HG03342 (cell line): ENCODE measurements around the gene DENND2C.
"Not testable (repeated sequence)": the region's sequence is repeated elsewhere in the genome, so short reads cannot be mapped to it uniquely, and the experiment has no call there.

Source experiments
- ATAC-seq: cut with Tn5 transposase; IDR thresholded peaks from one replicate; pipeline ENCODE4 v1.9.1; 2021; ENCODE audit warnings: mild to moderate bottlenecking, moderate library complexity; ENCODE audit not compliant: unreplicated experiment

DENND2C gene

GRCh38 chr1:114607223-114607622 lies 62.6 kb downstream of the DENND2C start:
- no peak for ATAC-seq

- no peak for ATAC-seq
These were observed 71.9 kb downstream of the DENND2C start for GRCh38 chr1:114597949-114598348.

GRCh38 chr1:114595602-114596001 lies 74.2 kb downstream of the DENND2C start:
- ATAC-seq = no peak

GRCh38 chr1:114594046-114594445 lies 75.8 kb downstream of the DENND2C start:
- no peak for ATAC-seq

- ATAC-seq = no peak
These were observed 80.7 kb downstream of the DENND2C start for GRCh38 chr1:114589122-114589521.

- ATAC-seq = no peak
These were observed 81.6 kb downstream of the DENND2C start for GRCh38 chr1:114588196-114588689.

GRCh38 chr1:114587203-114587991 lies 82.5 kb downstream of the DENND2C start:
- ATAC-seq = no peak

- ATAC-seq = no peak
These were observed 83.3 kb downstream of the DENND2C start for GRCh38 chr1:114586513-114587047.

GRCh38 chr1:114585231-114585630 lies 84.6 kb downstream of the DENND2C start:
- ATAC-seq = no peak

GRCh38 chr1:114581335-114582287 lies 88.2 kb downstream of the DENND2C start, which contains the start of gene BCAS2:
Gene BCAS2, minus strand, starts transcription at chr1:114581615. Its CDS starts 24 bp downstream, at chr1:114581591.
- ATAC-seq = peak; percentile 99

GRCh38 chr1:114574365-114574764 lies 95.5 kb downstream of the DENND2C start:
- no peak for ATAC-seq

- ATAC-seq = no peak
These were observed 105.7 kb downstream of the DENND2C start for GRCh38 chr1:114564141-114564540.

- ATAC-seq = not testable (repeated sequence)
These were observed 106.8 kb downstream of the DENND2C start for GRCh38 chr1:114562978-114563510.

GRCh38 chr1:114561333-114561732 lies 108.5 kb downstream of the DENND2C start:
- no peak for ATAC-seq

GRCh38 chr1:114559356-114559755 lies 110.5 kb downstream of the DENND2C start:
- ATAC-seq = no peak

- peak; percentile 56 for ATAC-seq
These were observed 111.3 kb downstream of the DENND2C start for GRCh38 chr1:114558544-114558943.

- ATAC-seq = no peak
These were observed 115.3 kb downstream of the DENND2C start for GRCh38 chr1:114554577-114554976.

- ATAC-seq = no peak
These were observed 117.7 kb downstream of the DENND2C start for GRCh38 chr1:114552106-114552639.

GRCh38 chr1:114551400-114551799 lies 118.4 kb downstream of the DENND2C start:
- ATAC-seq = no peak

GRCh38 chr1:114550336-114550735 lies 119.5 kb downstream of the DENND2C start:
- no peak for ATAC-seq

GRCh38 chr1:114549137-114549536 lies 120.7 kb downstream of the DENND2C start:
- no peak for ATAC-seq
